Activated CD4-positive, CD25-positive, alpha-beta regulatory T cell treated with anti-CD3 and anti-CD28 coated beads, Interleukin-2, amount 50 U/mL, for 72 hours (primary cell): ENCODE results near the gene CCDC40.
A peak's percentile ranks its signal among the peaks of the same experiment; 100 is the strongest.

ENCODE experiments used
- DNase-seq: peaks from one replicate; pipeline ENCODE4 v3.0.0; 2021

CCDC40 gene

DNA sequence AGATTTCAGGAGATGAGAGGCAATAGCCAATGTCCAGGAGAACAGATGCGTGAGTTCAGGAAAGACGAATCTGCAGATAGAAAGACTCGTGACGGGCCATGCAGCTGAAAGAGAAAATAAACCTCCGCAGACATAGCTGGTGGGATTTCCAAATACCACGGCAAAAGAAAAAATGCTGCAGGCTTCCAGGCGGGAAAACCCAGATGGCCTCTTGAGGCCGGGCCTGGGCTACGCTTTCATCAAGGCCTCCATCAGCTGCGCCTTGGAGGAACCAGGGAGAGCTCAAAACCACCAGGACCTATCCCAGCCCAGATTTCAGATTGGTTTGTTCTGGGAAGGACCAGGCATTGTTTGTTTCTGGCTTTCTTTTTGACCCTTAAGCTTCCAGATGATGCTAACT, 16.7 kb downstream of the CCDC40 start:
- no peak for DNase-seq

DNA sequence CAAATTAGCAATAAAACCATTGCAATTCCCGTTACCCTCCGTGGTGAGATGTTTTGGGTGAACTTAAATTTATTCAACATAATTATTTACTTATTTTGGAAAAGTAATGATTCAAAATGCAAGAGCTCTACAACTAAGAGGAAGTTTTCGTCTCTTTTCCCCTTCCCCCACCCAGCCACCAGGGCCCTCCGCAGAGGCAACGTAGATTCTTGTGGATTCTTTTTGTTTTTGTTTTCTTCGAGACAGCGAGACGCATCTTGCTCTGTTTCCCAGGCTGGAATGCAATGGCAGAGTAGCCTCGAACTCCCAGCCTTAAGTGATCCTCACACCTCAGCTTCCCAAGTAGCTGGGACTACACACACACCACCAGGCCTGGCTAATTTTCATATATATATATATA, 19.2 kb downstream of the CCDC40 start:
- DNase-seq: no peak

DNA sequence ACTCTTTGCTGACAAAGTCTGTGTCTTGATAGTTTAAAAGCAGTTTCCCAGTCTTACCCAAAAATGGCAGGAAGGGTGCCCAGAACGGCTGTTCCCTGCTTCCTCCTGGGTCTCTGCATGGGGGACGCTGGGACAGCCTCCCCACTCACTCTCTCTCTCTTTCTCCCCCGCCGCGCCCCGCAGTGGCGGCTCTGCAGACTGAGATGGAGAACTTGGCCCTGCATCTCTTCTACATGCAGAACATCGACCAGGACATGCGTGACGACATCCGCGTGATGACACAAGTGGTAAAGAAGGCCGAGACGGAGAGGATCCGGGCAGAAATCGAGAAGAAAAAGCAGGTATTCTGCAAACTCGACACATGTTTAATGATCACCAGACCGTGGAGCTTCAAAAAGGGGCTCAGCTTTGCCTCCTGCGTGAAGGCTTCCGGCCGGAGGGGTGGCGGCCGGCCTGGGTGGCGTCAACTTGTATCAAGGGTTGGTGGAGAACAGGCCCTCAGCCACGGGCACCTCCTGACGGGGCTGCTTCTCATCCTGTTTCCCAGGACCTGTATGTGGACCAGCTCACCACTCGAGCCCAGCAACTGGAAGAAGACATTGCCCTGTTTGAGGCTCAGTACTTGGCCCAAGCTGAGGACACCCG, 22.0 kb downstream of the CCDC40 start:
- no peak for DNase-seq

DNA sequence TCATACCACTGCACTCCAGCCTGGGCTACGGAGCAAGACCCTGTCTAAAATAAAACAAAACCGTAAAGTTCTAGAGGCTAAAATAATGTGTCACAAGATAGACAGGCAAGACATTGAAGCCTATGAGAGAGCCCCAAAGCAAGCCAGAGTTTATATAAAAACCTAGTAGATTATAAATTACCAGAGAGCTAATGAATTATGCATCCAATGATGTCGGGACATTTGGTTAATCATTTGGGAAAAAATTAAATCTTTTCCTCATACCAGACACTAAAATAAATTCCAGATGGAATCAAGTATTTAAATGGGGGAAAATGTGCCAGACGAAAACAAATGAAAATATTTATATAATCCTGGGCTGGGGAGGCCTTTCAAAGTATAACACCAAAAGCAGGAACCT, 24.2 kb downstream of the CCDC40 start:
- no peak for DNase-seq

DNA sequence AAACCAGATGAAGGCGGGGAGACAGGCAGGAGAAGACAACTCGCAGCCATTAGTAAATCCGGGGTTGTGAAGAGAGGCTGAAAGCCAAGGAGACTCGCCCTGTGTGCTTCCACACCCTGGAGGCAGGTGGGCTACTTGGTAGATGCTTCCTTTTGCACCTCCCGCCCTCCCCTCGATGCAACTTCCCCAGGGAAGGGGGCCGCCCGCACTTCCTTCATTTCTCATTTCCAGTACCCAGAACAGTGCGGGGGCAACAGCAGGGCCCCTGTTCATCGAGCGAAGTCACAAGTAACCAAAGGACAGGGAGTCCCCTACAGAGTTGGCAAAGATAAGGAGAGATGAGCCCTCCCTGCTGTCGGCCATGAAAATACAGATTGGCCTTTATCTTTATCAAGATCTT, 25.0 kb downstream of the CCDC40 start:
- no peak for DNase-seq

DNA sequence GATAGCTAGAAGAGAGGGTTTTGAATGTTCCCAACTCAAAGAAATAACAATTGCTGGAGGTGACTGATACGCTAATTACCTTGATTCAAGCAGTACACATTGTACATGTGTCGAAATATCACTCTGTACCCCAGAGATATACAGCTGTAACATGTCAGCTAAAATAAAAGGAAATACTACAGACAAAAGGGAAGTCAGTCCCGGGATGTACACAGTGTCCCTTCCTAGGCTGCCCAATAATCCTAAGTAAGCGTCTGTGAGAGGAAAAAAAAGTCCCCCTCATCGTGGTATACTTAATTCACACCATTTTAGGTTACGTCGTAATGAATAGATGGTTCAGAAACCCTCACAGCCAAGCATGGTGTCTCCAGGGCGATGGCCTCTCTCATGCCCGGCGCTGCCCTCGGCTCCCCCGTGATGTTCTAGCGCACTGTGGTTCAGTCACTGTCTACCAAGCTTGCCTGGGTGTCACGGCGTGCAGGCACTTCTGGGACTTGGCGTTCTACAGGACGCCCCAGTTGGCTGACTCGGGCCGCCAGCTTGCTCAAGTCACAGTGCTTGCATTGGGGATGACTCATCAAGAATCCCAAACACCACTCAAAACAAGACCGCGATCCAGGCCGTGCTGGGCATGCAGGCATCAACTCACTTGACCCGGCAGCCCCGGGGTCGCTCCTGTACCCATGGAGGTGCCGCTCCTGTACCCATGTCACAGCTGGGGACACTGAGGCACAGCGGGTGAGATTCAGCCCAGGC, 27.6 kb downstream of the CCDC40 start:
- DNase-seq: no peak

DNA sequence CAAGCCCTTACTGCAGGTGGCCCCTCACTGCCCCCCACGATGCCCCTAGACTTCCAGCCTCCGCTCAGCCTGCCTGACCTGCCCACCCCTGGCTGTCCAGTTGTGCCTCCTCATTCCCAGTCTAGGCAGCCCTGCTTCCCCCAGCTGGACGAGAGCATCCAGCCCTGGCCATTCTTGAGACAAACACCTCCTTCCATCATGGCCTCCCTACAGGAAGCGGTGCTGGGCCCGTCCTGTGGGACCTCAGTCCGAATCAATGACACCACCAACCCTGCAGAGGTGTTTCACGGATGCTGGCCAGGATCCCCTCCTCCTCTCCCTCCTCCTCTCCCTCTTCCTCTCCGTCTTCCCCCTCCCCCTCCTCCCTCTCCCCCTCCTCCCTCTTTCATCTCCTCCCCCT, 28.3 kb downstream of the CCDC40 start:
- DNase-seq: no peak

DNA sequence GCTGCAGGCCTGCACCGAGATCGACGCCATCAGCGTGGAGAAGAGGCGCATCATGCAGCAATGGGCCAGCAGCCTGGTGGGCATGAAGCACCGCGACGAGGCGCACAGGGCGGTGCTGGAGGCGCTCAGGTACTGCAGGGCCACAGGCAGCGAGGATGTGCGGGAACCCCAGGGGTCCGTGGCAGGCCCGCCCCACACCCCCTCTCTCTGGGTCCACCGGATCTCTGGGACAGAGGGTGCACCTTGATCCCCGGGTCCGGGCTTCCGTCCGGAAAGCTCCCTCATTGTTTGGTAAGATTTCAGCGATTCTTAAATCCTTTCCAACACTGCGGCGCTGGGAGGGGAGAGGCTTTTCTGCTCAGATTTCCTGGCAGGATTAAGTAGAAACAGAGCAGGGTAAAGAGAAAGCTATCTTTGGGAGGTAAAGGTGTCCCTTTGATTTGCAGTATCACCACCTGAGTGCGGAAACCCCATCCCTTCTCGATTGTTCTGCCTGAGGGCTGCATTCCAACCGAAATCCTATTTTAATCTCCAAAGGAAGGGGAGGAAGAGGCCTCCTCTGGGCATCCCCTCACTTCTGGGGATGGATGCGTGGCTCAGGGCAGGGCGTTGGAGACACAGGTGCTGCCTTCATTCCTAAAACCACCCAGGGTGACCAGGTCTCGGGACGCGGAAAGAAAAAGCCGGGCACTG, 29.2 kb downstream of the CCDC40 start:
- DNase-seq: no peak

DNA sequence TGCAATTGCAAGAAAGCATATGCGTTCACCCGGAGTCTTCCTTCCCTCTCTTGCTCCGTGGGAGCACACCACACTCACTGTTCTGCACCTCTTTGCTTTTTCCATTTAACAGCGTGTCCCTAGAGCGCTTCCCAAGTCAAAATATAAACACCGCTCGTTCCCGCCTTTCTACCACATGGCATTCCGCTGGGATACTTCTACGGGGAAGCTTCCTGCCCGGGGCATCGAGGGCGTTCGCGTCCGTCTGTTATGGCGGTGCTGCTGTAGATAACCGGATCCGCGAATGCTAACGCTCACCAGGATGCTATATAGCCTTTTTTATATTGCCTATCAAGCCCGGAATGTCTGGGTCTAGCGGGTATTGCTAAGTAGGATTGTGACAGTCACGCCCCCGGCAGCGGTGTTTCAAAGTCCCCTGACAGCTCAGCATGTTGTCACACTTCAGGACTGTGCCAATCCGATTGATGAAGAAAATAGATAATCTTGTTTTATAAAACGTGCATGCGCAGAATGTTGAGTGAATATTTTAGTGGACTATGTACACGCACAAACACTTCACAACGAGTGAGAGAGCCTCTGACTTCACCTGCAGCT, 31.0 kb downstream of the CCDC40 start:
- no peak for DNase-seq

DNA sequence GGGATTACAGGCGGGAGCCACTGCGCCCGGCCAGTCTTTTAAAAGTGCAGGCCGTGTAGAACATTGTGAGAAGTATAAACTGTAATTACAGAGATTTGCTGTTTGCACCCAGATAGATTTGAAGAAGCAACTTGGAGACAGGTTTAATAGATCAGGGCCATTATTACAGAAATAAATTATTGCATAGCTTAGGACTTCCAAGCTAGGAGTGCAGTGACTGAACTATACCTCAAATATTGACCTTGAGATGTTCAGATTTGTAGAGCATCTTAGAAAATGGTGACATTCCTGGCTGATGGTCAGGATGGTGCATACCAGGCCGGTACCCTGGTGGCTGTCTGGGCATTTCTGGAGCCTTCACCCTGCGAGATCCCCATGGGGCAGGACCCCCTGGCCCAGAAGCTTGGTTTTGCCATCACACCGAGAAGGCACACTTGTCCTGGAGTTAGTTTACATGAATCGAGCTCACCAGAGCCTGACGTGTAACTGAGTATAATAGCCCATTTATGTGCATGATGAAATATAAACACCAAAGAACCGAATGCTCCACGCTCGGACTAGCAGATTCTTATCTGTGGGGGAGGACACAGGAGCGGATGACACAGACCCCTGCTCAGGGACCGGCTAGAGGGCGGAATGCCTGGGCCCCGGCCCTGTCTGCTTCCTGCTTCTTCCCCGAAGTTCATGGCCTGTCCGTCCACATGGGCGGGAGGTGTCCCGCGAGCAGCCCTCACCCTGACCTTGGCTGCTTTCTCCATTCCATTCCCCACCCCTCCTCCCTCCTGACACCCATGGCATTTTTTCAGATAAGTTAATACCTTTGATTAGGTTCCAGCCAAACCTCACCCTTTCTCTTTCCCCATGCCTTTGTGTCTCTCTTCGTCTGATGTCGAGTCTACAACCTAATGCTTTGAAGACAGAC, 32.1 kb downstream of the CCDC40 start:
- DNase-seq: no peak

DNA sequence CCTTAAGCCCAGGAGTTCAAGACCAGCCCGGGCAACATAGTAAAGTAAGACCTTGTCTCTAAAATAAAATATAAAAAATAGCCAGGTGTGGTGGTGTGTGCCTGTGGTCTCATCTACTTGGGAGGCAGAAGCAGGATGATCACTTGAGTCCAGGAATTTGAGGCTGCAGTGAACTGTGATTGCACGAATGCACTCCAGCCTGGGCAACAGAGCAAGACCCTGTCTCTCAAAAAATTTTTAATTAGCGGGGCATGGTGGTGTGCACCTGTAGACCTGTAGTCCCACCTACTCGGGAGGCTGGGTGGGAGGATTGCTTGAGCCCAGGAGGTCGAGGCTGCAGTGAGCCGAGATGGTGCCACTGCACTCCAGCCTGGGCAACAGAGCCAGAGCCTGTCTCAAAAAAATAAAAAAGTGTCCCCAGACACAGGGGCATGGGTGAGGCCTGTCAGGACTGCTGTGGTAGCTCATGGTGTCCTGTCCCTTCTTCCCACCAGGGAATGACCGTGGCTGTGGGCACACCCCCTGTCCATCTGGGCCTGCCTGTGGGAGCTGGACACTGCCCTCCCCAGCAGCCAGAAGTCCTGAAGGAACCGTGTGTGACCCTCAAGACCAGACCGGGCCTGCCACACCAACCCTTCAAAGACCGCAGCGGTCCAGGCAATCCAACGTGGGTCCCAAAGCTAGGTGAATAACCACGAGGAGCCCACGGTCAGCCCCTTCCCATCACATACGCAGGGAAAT, 34.1 kb downstream of the CCDC40 start:
- no peak for DNase-seq

DNA sequence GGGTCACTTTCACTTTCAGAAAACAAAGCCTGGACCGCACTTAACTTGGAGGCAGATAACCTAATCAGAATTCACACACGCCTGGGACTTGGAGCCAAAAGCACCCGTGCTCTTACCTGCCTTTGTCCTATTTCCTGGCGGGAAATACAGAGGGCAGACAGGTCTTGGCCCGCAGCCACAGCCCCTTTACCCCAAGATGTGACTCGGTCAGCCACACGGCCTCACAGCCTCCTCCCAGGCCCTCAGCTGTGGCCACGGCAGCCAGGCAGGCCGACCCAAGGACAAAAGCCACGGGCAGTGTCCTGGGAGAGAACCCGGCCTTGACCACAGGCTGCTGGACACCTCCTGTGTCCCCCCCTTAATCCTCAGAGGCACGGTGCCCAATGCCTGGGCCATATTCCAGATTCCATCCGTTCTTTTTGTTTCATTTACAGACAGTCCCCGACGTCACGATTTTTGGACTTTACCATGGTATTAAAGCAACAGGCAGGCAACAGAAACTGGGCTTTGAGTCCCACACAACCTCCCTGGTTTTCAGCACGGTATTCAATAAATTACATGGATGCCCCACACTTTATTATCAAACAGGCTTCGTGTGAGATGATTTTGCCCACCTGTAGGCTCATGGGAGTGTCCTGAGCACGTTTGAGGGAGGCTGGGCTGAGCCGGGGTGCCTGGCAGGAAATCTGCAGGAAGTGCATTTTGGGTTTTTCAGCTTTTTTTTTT, 34.8 kb downstream of the CCDC40 start:
- DNase-seq: no peak

DNA sequence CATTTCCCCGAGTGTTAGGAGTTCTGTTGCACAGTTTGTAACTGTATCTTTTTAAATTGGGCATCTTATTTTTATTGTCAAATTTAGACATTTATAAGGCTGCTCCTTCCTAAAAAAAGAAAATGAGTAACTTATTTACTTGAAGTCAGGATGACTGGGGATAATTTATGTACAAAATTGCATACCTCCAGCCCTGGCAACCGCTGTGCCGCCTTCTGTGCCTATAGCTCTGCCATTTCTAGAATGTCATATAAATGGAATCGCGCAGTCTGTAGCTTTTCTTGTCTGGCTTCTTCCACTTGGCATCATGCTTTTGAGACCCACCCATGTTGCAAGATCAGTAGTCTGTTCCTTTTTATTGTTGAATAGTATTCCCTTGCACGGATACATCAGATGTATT, 36.0 kb downstream of the CCDC40 start:
- DNase-seq: no peak

DNA sequence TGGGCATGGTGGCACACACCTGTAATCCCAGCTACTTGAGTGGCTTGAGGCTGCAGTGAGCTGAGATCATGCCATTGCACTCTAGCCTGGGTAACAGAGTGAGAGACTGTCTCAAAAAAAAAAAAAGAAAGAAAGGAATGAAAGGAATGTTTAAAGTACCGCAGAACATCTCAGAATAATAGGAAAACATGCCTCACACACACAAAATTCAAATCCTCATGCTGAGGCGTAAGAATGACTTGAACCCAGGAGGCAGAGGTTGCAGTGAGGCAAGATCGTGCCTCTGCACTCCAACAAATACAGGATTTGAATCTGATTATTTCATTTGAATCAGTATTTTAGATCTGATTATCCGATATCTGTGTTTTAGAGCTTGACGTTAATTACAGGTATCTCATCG, 43.6 kb downstream of the CCDC40 start:
- DNase-seq: no peak

DNA sequence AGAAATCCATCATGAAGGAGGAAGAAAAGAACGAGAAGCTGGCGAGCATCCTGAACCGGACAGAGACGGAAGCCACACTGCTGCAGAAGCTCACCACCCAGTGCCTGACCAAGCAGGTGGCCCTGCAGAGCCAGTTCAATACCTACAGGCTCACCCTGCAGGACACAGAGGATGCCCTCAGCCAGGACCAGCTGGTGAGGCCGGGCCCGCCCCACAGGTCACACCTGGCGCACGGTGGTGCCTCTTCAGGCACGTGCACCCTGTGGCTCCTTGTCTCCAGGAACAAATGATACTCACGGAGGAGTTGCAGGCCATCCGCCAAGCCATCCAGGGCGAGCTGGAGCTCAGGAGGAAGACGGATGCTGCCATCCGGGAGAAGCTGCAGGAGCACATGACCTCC, 45.2 kb downstream of the CCDC40 start:
- no peak for DNase-seq

DNA sequence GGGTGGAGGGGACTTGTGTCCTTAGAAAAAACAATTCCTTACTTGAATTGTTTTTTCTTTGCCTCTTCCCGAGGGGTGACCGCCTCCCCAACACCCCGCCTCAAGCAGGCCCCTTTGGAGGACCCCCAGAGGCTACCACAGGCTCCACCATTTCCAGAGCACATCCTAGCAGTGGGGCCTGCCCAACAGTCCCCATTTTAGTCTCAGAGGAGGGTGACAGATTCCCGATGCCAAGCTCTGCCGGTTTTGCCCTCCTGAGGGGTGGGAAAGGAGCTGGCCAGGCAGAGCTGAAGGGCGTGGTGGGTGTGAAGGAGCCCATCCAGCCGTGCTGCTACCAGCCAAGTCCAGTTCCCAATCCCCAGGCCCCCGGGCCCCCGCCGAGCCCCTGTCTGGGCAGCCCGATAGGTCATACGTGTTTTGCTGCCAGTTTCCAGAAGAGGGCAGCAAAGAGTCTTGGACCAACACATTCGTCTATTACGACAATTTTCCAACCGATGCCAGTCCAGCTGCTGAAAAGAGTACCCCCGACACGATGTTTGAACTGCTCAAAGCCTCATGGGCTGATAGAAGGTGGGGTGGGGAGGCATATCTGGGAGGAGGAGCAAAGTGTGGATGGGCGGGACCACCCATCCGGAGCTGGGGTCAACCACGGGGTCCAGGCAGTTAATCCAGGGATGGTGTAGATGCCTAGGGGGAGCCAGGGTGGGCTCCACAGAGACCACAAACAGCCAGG, 46.1 kb downstream of the CCDC40 start:
- peak; percentile 50 for DNase-seq

DNA sequence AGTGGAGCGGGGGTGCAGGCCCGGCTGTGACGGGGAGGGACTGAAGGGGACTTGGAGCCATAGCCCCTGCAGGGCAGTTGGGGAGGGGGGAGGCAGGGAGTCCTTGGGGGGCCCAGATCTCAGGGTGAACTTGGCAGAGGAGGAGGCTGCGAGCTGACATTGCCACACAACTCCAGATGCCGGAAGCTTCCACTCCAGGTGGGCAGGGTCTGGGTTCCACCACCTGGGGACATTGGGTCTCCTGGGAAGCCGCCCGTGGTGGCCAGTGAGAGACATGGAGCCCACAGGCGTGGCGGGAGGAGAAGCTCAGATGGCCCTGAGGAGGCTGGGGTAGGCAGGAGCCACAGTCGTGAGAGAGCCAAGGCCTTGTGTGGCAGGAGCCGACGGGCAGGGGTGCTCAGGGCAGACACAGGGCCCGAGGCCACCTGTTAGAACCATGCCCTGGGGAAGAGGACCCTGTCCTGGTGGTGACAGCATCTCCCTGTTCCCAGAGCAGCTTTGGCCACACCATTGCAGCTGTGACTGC, 46.8 kb downstream of the CCDC40 start:
- no peak for DNase-seq

DNA sequence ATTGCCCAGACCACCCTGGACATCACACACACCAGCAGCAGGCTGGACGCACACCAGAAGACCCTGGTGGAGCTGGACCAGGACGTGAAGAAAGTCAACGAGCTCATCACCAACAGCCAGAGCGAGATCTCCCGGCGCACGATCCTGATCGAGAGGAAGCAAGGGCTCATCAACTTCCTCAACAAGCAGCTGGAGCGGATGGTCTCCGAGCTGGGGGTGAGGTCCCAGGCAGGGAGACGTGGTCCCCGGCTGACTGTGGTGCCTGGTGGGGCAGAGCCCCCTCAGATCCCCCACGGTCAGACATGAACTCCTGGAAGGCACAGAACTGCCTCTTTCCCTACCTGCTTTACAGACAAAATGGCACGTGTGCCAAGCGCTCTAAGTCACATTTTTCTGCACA, 48.3 kb downstream of the CCDC40 start:
- no peak for DNase-seq

DNA sequence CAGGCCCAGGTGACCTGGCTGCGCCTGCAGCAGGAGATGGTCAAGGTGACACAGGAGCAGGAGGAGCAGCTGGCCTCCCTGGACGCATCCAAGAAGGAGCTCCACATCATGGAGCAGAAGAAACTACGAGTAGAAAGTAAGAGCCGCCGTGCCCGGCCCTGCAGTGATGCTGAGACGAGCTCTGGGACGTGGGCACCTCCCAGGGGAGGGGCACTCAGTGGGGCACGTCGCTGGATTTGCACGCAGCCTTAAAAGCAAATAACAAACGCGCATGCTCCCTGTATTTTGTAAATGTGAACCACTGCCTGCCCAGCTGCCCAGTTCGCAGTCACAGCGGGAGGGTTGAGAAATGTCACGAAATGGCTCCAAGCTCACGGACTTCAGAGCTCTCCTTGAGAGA, 49.6 kb downstream of the CCDC40 start:
- DNase-seq: no peak

DNA sequence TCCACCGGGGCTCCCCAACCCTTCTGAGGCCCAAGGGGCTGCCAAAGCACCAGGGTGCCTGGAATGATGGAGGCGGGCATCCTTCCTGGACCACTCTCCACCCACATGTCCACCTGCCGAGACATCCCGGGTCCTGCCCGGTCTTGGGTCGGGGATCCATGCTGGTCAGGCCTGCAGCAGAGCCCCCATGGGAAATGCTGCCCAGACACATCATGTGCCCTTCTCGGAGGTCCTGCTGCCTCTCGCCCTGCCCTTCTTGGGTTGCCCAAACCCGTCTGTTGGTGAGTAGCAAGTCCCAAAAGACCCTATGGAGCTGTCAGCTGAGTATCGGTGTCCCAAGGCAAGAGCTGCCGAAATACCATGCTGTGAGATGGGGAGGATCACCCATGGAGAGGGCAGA, 50.2 kb downstream of the CCDC40 start:
- DNase-seq: no peak
